Fibroblast of lung (primary cell): ENCODE data around the gene ACBD6. TPM values are rescaled to one million over a fixed set of nuclear protein-coding genes. Genes with fewer than 3 reads are reported as not detected.

Experiments used
- DNase-seq, 2 donors: peaks; one replicate each; pipeline versions ENCODE4 v3.0.0 to v3.0.0-alpha.2; 2010; ENCODE audit warnings: low read depth in 2 of 2
- H2AFZ ChIP-seq: 2 replicates; pipeline ENCODE4 v1.5.1; 2012; ENCODE audit warnings: low read length, control low read depth, inconsistent platforms
- H3K27ac ChIP-seq: 2 replicates; pipeline ENCODE4 v1.5.1; 2011; ENCODE audit warnings: low read length, control low read depth; ENCODE audit not compliant: insufficient read depth
- H3K27me3 ChIP-seq: 2 replicates; pipeline ENCODE4 v1.5.1; 2011; ENCODE audit warnings: mild to moderate bottlenecking, low read length; ENCODE audit not compliant: control insufficient read depth, insufficient read depth
- H3K36me3 ChIP-seq: 2 replicates; pipeline ENCODE4 v1.5.1; 2011; ENCODE audit warnings: low read length; ENCODE audit not compliant: control insufficient read depth, insufficient read depth
- H3K4me1 ChIP-seq: 2 replicates; pipeline ENCODE4 v1.5.1; 2011; ENCODE audit warnings: low read length; ENCODE audit not compliant: control insufficient read depth, insufficient read depth; ENCODE audit errors: extremely low read depth
- H3K4me2 ChIP-seq: 2 replicates; pipeline ENCODE4 v1.5.1; 2011; ENCODE audit warnings: low read length, control low read depth; ENCODE audit not compliant: insufficient read depth; ENCODE audit errors: extremely low read depth
- H3K4me3 ChIP-seq, 4 experiments: fragments of 200-600 bp in 1 of 4; sonication (generic) in 1 of 4; replicated peaks in 1 of 4; 2 replicates each; pipeline ENCODE4 v1.5.1; 2011 to 2016; ENCODE audit warnings: low read length in 4 of 4, low read depth in 3 of 4, mild to moderate bottlenecking in 3 of 4, control low read depth in 2 of 4, inconsistent platforms in 1 of 4, mixed read lengths in 1 of 4; ENCODE audit not compliant: insufficient read depth in 1 of 4; ENCODE audit errors: control extremely low read depth in 1 of 4
- H3K79me2 ChIP-seq: 2 replicates; pipeline ENCODE4 v1.5.1; 2012; ENCODE audit warnings: mild to moderate bottlenecking, low read length, inconsistent platforms; ENCODE audit not compliant: control insufficient read depth, insufficient read depth
- H3K9ac ChIP-seq: 2 replicates; pipeline ENCODE4 v1.5.1; 2011; ENCODE audit warnings: mild to moderate bottlenecking, low read length, control low read depth; ENCODE audit not compliant: insufficient read depth
- H3K9me3 ChIP-seq: 2 replicates; pipeline ENCODE4 v1.5.1; 2012; ENCODE audit warnings: low read depth, low read length; ENCODE audit not compliant: control insufficient read depth, insufficient read depth
- H4K20me1 ChIP-seq: 2 replicates; pipeline ENCODE4 v1.5.1; 2011; ENCODE audit warnings: low read length; ENCODE audit not compliant: control insufficient read depth, insufficient read depth; ENCODE audit errors: extremely low read depth
- CTCF ChIP-seq, 2 donors: IDR thresholded peaks in 1 of 2; conservative IDR thresholded peaks in 1 of 2; 1 replicate in 1 of 2; 2 replicates in 1 of 2; pipeline ENCODE4 v1.5.1; 2011 to 2012; ENCODE audit warnings: low read length in 2 of 2, control low read depth in 1 of 2, inconsistent platforms in 1 of 2, low read depth in 1 of 2, mild to moderate bottlenecking in 1 of 2
- EZH2 ChIP-seq: IDR thresholded peaks from 2 replicates; pipeline ENCODE4 v1.5.1; 2012; ENCODE audit warnings: low read length, control low read depth, mild to moderate bottlenecking; ENCODE audit errors: missing control alignments
- polyA plus RNA-seq, 2 donors: library from polyadenylated mRNA; depleted of rRNA in 1 of 2; stranded (reverse) in 1 of 2; unstranded in 1 of 2; fragments of >200 nt; gene quantifications; 2 replicates each; pipeline ENCODE4 v1.2.1, GENCODE V29; 2011 to 2012; ENCODE audit warnings: missing spikeins in 1 of 2
- total RNA-seq: library from RNA; depleted of rRNA; stranded (reverse); fragments of >200 nt; gene quantifications from 2 replicates; pipeline ENCODE4 v1.2.1, GENCODE V29; 2014

The ACBD6 gene
- total and polyA plus RNA-seq, 2 donors (not counting 1 experiment from before 2014, with no cell fraction given): 63.4 to 78.7 TPM

DNA sequence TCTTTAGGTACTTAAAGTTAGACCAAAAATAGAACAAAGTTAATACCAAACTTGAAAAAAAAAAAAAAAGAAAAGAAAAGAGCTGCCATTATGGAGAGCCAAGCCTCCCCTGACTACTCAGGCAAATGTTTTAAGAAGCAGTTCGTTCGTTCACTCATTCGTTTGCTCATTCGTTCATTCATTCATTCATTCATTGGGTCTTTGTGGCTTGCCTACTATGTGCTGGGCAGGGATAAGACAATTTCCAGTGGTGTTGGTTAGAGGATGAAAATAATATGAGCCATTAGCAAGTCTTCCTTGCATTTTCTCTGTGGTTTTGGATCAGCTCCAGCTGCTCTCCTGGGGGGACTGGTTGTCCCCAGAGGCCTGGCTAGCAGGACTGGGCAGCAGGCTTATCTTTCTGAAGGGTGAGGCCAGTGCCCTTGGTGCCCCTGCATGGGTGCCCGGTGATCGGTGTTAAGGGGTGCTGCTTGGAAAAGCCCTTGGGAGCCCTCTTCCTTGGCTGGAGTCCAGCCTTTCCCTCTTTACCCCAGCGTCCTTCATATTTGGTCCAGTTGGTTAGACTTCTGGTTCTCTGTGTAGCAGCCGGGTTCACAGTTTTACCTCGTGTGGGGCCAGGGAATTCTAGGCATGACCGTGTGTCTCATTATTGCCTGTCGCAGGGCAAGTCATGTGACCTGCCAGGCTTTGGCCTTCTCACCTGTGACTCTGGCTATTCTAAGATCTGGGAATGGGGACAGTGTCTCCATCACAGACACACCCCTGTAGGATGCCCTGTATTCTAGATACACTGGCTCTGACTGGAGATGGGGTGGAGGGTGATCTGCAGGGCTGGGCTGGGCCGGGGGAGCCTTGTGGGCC lies 239.5 kb downstream of the ACBD6 start:
- TF ChIP-seq EZH2 (no peak), CTCF (conservative IDR thresholded peaks at IDR 0.05 in 1 of 2, IDR thresholded peaks at IDR 0.05 in 1 of 2; ENCODE audit: low read depth in 1 of 2, low read length in 2 of 2) (no peak)
- DNase-seq: peak in 1 of 2 donors; percentile 32
- H3K9ac ChIP-seq: no peak overlapping the region
- no peak overlapping the region for H3K4me3 ChIP-seq
- no peaks in the 10 kb centered on the region for H3K79me2 ChIP-seq
- H3K9me3 ChIP-seq: no peaks in the 10 kb centered on the region
- H3K4me1 ChIP-seq: no peaks in the 10 kb centered on the region
- H3K27me3 ChIP-seq: peaks cover 13% of the 10 kb centered on the region
- no peak overlapping the region for H3K4me2 ChIP-seq
- H2AFZ ChIP-seq: no peak overlapping the region
- no peak overlapping the region for H3K27ac ChIP-seq
- H3K36me3 ChIP-seq: no peaks in the 10 kb centered on the region
- H4K20me1 ChIP-seq: no peaks in the 10 kb centered on the region

DNA sequence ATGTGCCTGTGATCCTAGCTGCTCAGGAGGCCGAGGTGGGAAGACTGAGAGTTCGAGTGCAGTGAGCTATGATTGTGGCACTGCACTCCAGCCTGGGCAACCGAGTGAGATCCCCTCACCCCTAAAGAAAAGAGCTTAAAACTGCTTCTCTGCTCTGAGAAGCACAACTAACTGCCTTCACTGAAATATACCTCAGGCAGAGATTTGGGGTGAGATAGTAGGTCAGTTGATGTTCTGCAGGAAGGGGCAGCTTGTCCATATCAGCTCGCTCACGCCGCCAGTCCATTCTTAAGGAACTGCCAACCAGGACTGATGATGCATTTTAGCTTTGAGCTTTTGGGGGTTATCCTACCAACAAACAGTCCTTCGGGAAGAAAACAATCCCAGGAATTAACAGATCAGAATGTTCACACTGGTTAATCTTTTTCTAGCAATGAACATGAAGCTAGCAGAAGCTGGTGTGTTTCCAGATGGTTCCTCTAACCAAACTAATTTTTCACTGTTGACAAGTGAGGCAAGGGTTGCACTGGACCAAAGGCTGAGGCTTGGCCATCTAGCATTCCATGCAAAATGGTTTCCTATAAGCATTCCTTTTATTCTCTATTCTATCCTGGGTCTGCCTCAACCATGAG lies 240.7 kb downstream of the ACBD6 start:
- H3K4me1 ChIP-seq: no peaks in the 10 kb centered on the region
- H3K4me3 ChIP-seq: no peak overlapping the region
- H3K27me3 ChIP-seq: peaks cover 13% of the 10 kb centered on the region
- peak; percentile 34 to 71 for DNase-seq
- TF ChIP-seq CTCF (conservative IDR thresholded peaks at IDR 0.05 in 1 of 2, IDR thresholded peaks at IDR 0.05 in 1 of 2; ENCODE audit: low read depth in 1 of 2, low read length in 2 of 2) (no peak), EZH2 (no peak)
- no peak overlapping the region for H2AFZ ChIP-seq
- no peaks in the 10 kb centered on the region for H3K9me3 ChIP-seq
- H3K9ac ChIP-seq: no peak overlapping the region
- H3K36me3 ChIP-seq: no peaks in the 10 kb centered on the region
- no peak overlapping the region for H3K4me2 ChIP-seq
- H3K27ac ChIP-seq: no peak overlapping the region
- H3K79me2 ChIP-seq: no peaks in the 10 kb centered on the region
- no peaks in the 10 kb centered on the region for H4K20me1 ChIP-seq

DNA sequence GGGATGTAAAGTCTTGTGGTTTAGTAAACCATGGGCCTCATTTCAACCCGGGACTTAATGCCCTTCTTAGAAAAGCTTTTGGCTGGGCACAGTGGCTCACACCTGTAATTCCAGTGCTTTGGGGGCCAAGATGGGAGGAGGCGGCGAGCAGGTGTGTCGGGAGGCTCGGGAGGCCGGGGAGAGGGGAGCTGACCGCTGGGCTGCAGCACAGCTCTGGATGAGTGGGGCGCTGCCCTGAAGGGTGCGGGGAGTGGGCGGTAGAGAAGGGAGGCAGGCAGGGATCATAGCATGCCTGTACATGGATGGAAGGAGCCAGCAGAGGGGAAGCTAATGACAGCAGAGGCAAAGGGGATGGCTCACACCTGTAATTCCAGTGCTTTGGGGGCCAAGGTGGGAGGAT lies 241.3 kb downstream of the ACBD6 start:
- no peak for DNase-seq
- H3K27me3 ChIP-seq: peaks cover 13% of the 10 kb centered on the region
- H3K9me3 ChIP-seq: no peaks in the 10 kb centered on the region
- H4K20me1 ChIP-seq: no peaks in the 10 kb centered on the region
- H3K36me3 ChIP-seq: no peaks in the 10 kb centered on the region
- no peak for TF ChIP-seq EZH2
- TF ChIP-seq CTCF (conservative IDR thresholded peaks at IDR 0.05 in 1 of 2, IDR thresholded peaks at IDR 0.05 in 1 of 2; ENCODE audit: low read depth in 1 of 2, low read length in 2 of 2): no peak
- no peak overlapping the region for H3K9ac ChIP-seq
- no peak overlapping the region for H3K4me3 ChIP-seq
- H3K4me1 ChIP-seq: no peaks in the 10 kb centered on the region
- H3K27ac ChIP-seq: no peak overlapping the region
- no peaks in the 10 kb centered on the region for H3K79me2 ChIP-seq
- H2AFZ ChIP-seq: no peak overlapping the region
- H3K4me2 ChIP-seq: no peak overlapping the region
